Activated CD8-positive, alpha-beta memory T cell treated with anti-CD3 and anti-CD28 coated beads, Interleukin-2, amount 10 ng/mL, durations not matched to agents 7 days and 5 days (primary cell): ENCODE measurements around the gene NKTR. TPM values are rescaled to one million over a fixed set of nuclear protein-coding genes. Genes with fewer than 3 reads are reported as not detected.

Experiments used
- ATAC-seq: fragments of 150-1000 bp; cut with Tn5 transposase; one replicate; pipeline ENCODE4 v1.10.0; 2021; ENCODE audit warnings: moderate library complexity
- CTCF ChIA-PET: fragments of 350-600 bp; sonication (Branson Sonifier 250); formaldehyde crosslinking; loops from one replicate; lab custom pipeline; 2021; ENCODE audit warnings: antibody characterized with exemption; lab: Charles Lee
- DNase-seq: peaks from one replicate; pipeline ENCODE4 v3.0.0-alpha.2; 2020
- H3K27ac Mint-ChIP-seq: one replicate; pipeline ENCODE4 v1.8.0; 2021; ENCODE audit warnings: mild to moderate bottlenecking, mixed read lengths
- H3K27me3 Mint-ChIP-seq: one replicate; pipeline ENCODE4 v1.8.0; 2021; ENCODE audit warnings: mixed read lengths
- H3K36me3 Mint-ChIP-seq: one replicate; pipeline ENCODE4 v1.8.0; 2021; ENCODE audit warnings: mild to moderate bottlenecking, mixed read lengths
- H3K4me1 Mint-ChIP-seq: one replicate; pipeline ENCODE4 v1.8.0; 2021; ENCODE audit warnings: mixed read lengths
- H3K4me3 Mint-ChIP-seq: one replicate; pipeline ENCODE4 v1.8.0; 2021; ENCODE audit warnings: mild to moderate bottlenecking, moderate library complexity, mixed read lengths
- H3K9me3 Mint-ChIP-seq: one replicate; pipeline ENCODE4 v1.8.0; 2022; ENCODE audit warnings: low read depth, mixed read lengths
- total RNA-seq, 2 experiments: library from RNA; stranded (reverse); gene quantifications; one replicate each; pipeline ENCODE4 v1.2.3, GENCODE V29; 2021

Gene NKTR
- total RNA-seq, 2 experiments from 2014 or later, result 76.0 to 120 TPM

DNA sequence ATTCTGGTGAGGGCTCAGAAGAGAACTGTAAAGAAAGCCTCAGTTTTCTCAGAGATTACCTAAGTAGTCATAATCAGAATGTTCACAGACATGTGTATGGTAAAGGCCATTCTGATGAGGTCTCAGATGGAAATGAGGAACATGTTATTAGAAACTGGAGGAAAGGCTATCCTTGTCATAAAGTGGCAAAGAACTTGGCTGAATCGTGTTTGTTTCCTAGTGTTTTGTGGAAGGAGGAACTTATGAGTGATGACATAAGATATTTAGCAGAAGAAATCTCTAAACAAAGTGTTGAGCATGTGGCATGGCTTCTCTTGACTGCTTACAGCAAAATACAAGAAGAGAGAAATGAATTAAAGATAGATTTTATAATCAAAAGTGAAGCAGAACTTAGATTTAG, 72.0 kb downstream of the NKTR start:
- H3K36me3 Mint-ChIP-seq, result no peaks in the 10 kb centered on the region
- no peak overlapping the region for H3K27ac Mint-ChIP-seq
- DNase-seq (no peak), ATAC-seq (no peak)
- peaks cover 3% of the 10 kb centered on the region for H3K27me3 Mint-ChIP-seq
- H3K4me3 Mint-ChIP-seq, result no peak overlapping the region
- peaks cover 2% of the 10 kb centered on the region for H3K9me3 Mint-ChIP-seq
- CTCF ChIA-PET, result no interaction called here
- no peaks in the 10 kb centered on the region for H3K4me1 Mint-ChIP-seq

GRCh38 chr3:42673082-42673481, 72.6 kb downstream of the NKTR start:
- ATAC-seq, result no peak
- Mint-ChIP-seq H3K4me3 (no peak overlapping the region), H3K9me3 (peaks cover 8% of the 10 kb centered on the region), H3K27me3 (peaks cover 6% of the 10 kb centered on the region), H3K27ac (no peak overlapping the region), H3K36me3 (no peaks in the 10 kb centered on the region), H3K4me1 (no peaks in the 10 kb centered on the region)
- no peak for DNase-seq
- CTCF ChIA-PET, result no interaction called here

- H3K9me3 Mint-ChIP-seq, result peaks cover 8% of the 10 kb centered on the region
- CTCF ChIA-PET, result no interaction called here
- no peak for ATAC-seq
- no peaks in the 10 kb centered on the region for H3K36me3 Mint-ChIP-seq
- H3K27me3 Mint-ChIP-seq, result peaks cover 9% of the 10 kb centered on the region
- no peak for DNase-seq
- H3K27ac Mint-ChIP-seq, result no peak overlapping the region
- peaks cover 10% of the 10 kb centered on the region for H3K4me1 Mint-ChIP-seq
- no peak overlapping the region for H3K4me3 Mint-ChIP-seq
Observed at GRCh38 chr3:42674146-42674545, 73.7 kb downstream of the NKTR start.

GRCh38 chr3:42675909-42676308, 75.4 kb downstream of the NKTR start:
- peaks cover 9% of the 10 kb centered on the region for H3K27me3 Mint-ChIP-seq
- CTCF ChIA-PET, result no interaction called here

GRCh38 chr3:42678447-42678846, 78.0 kb downstream of the NKTR start:
- H3K36me3 Mint-ChIP-seq, result no peaks in the 10 kb centered on the region
- DNase-seq, result peak; percentile 60
- H3K27ac Mint-ChIP-seq, result no peak overlapping the region
- CTCF ChIA-PET, result no interaction called here
- H3K4me1 Mint-ChIP-seq, result peaks cover 11% of the 10 kb centered on the region
- peaks cover 21% of the 10 kb centered on the region for H3K27me3 Mint-ChIP-seq
- no peak overlapping the region for H3K4me3 Mint-ChIP-seq
- ATAC-seq, result no peak
- H3K9me3 Mint-ChIP-seq, result peaks cover 8% of the 10 kb centered on the region

More at GRCh38 chr3:42675909-42676308, 75.4 kb downstream of the NKTR start:
- no peaks in the 10 kb centered on the region for H3K36me3 Mint-ChIP-seq
- H3K4me1 Mint-ChIP-seq, result peaks cover 10% of the 10 kb centered on the region
- H3K9me3 Mint-ChIP-seq, result peaks cover 8% of the 10 kb centered on the region
- no peak overlapping the region for H3K27ac Mint-ChIP-seq
- DNase-seq, result no peak
- no peak overlapping the region for H3K4me3 Mint-ChIP-seq
- ATAC-seq, result no peak

- ATAC-seq (no peak), DNase-seq (no peak)
- Mint-ChIP-seq H3K4me3 (no peak overlapping the region), H3K4me1 (peaks cover 13% of the 10 kb centered on the region), H3K36me3 (no peaks in the 10 kb centered on the region), H3K27me3 (peaks cover 24% of the 10 kb centered on the region), H3K9me3 (peaks cover 8% of the 10 kb centered on the region), H3K27ac (no peak overlapping the region)
- CTCF ChIA-PET, result no interaction called here
Observed at GRCh38 chr3:42680271-42680670, 79.8 kb downstream of the NKTR start.

DNA sequence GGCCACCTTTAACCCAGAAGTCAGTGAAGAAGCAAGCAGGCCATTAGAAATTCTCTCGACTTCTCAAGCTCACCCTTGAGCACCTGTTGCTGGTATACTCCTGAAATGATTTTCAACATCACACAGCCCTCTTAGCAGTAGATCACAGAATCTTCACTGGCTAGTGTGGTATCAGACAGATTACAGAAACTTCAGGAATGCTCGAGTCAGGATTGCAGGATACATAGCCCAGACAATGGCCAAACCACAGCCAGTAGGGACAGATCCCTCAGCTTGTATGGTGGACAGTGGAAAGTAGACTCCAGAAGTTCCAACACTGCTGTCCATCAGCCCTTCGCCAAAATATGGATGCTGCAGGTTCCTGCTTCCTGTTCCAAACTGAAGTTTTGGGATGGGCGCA, 80.3 kb downstream of the NKTR start:
- H3K9me3 Mint-ChIP-seq, result peaks cover 7% of the 10 kb centered on the region
- CTCF ChIA-PET, result no interaction called here
- H3K36me3 Mint-ChIP-seq, result no peaks in the 10 kb centered on the region
- peaks cover 27% of the 10 kb centered on the region for H3K27me3 Mint-ChIP-seq
- H3K4me3 Mint-ChIP-seq, result no peak overlapping the region
- no peak overlapping the region for H3K27ac Mint-ChIP-seq
- peaks cover 14% of the 10 kb centered on the region for H3K4me1 Mint-ChIP-seq
- DNase-seq, result no peak
- ATAC-seq, result no peak

- Mint-ChIP-seq H3K36me3 (no peaks in the 10 kb centered on the region), H3K27me3 (peaks cover 34% of the 10 kb centered on the region)
Observed at GRCh38 chr3:42681361-42682038, 81.0 kb downstream of the NKTR start.

DNA sequence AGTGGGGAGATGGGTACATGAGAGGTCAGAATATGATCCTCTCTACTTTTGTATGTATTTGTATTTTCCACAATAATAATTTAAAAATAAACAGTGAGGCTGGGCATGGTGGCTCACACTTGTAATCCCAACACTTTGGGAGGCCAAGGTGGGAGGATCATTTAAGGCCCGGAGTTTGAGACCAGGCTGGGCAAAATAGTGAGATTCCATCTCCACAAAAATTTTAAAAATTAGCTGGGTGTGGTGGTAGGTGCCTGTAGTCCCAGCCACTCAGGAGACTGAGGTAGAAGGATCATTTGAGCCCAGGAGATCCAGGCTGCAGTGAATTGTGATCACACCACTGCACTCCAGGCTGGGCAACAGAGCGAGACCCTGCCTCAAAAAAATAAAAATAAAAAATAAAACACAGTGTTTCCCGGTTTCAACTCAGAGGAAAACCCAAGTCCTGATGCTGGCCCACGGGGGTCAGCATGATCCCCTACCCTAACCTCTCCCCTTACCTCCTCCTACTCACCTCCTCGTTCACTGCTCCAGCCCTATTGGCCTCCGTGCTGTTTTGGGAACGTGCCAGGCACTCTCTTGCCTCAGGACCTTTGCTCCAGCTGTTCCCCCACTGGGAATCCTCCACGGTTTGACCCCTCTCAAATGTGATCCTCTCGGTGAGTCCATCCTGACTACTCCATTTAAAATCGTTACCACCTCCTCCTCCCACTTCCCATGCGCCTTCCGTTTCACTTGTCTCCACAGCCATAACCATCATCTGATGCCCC, 82.0 kb downstream of the NKTR start:
- CTCF ChIA-PET, result no interaction called here
- Mint-ChIP-seq H3K4me3 (no peak overlapping the region), H3K36me3 (no peaks in the 10 kb centered on the region), H3K27ac (no peak overlapping the region), H3K4me1 (peaks cover 16% of the 10 kb centered on the region), H3K27me3 (peaks cover 43% of the 10 kb centered on the region), H3K9me3 (peaks cover 6% of the 10 kb centered on the region)
- no peak for DNase-seq
- ATAC-seq, result no peak

More at GRCh38 chr3:42681361-42682038, 81.0 kb downstream of the NKTR start:
- H3K9me3 Mint-ChIP-seq, result peaks cover 6% of the 10 kb centered on the region
- H3K4me1 Mint-ChIP-seq, result peaks cover 16% of the 10 kb centered on the region
- CTCF ChIA-PET, result no interaction called here
- DNase-seq (no peak), ATAC-seq (no peak)
- H3K27ac Mint-ChIP-seq, result no peak overlapping the region
- no peak overlapping the region for H3K4me3 Mint-ChIP-seq

DNA sequence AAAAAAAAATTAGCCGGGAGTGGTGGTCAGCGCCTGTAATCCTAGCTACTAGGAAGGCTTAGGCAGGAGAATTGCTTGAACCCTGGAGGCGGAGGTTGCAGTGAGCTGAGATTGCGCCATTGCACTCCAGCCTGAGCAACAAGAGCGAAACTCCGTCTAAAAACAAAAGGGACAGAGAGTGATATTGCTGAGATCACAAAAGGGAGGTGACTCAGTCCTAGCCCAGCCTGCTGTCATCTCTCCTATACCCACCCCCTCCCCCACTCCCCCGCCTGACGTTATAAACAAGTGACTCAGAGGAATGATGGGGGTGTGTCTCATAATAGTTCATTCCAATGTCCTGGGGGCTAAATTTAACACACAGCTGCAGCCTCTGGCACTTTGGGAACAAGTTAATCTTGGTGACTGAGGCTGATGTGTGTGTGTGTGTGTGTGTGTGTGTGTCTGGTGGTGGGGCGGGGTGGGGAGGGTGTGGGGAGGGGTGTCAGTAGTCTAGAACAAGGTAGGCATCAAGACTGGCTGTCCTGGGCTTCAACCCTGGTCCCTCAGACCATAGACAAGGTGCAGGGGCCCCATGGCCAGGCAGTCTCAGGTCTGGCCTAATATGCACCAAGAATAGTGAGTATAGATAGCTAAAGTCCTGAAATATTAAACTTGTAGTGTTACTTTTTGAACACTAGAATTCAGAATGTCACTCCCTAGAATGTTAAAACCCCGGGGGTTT, 83.6 kb downstream of the NKTR start:
- H3K36me3 Mint-ChIP-seq, result no peaks in the 10 kb centered on the region
- H3K27me3 Mint-ChIP-seq, result peaks cover 36% of the 10 kb centered on the region
- no peak overlapping the region for H3K4me3 Mint-ChIP-seq
- ATAC-seq, result peak; percentile 70
- no peak overlapping the region for H3K27ac Mint-ChIP-seq
- peaks cover 7% of the 10 kb centered on the region for H3K4me1 Mint-ChIP-seq
- no peaks in the 10 kb centered on the region for H3K9me3 Mint-ChIP-seq
- CTCF ChIA-PET, result no interaction called here
- peak; percentile 53 for DNase-seq

DNA sequence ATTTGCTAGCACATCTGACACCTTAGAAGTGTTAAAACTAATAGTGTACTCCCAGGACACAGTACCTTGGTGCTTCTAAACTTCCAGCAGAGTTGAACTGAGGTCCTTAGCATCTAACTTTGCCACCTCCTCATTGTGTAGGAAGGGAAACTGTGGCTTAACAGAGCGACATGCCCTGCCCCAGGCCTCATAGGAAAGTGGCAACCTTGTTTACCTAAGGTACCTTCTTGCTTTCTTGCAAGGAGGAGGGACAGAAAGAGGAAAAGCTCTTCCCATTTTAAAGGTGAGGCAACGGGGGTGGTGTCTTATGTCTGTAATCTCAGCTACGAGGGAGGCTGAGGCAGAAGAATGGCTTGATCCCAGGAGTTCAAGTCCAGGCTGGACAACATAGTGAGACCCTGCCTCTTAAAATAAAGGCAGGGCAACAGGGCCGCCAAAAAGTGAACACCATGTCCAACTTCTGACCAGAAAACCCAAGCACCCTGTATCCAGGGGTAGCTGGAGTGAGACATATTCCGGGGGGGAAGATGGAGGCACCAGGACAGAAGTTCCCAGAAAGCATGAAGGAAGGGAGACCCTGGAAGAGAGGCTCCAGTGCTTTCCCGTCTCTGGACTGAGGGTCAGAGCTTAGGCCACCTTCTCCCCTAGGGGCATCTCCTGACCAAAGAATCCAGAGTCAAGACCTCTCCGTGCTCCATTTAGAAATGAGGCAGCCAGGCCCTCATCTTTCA, 84.3 kb downstream of the NKTR start:
- no peak overlapping the region for H3K4me3 Mint-ChIP-seq
- H3K4me1 Mint-ChIP-seq, result peaks cover 5% of the 10 kb centered on the region
- peaks cover 37% of the 10 kb centered on the region for H3K27me3 Mint-ChIP-seq
- DNase-seq, result no peak
- H3K9me3 Mint-ChIP-seq, result no peaks in the 10 kb centered on the region
- H3K27ac Mint-ChIP-seq, result no peak overlapping the region
- H3K36me3 Mint-ChIP-seq, result no peaks in the 10 kb centered on the region
- ATAC-seq, result no peak
- CTCF ChIA-PET, result no interaction called here

GRCh38 chr3:42685363-42685881, 84.9 kb downstream of the NKTR start, which contains the start of gene KLHL40:
KLHL40 (plus strand) TSS chr3:42685537; CDS start chr3:42685619, 82 bp downstream.
- no peak for ATAC-seq
- H3K4me3 Mint-ChIP-seq, result no peak within 1 kb of the TSS
- CTCF ChIA-PET, result no interaction called here
- no peak for DNase-seq
- H3K9me3 Mint-ChIP-seq, result no peaks in the 10 kb centered on the region
- no peak within 1 kb of the TSS for H3K27ac Mint-ChIP-seq
- no peaks in the 10 kb centered on the region for H3K36me3 Mint-ChIP-seq
- H3K27me3 Mint-ChIP-seq, result peaks cover 42% of the 10 kb centered on the region
- peaks cover 5% of the 10 kb centered on the region for H3K4me1 Mint-ChIP-seq
